SK-N-SH treated with all-trans-retinoic acid at 6 μM for 48 hours (cell line): ENCODE data around the gene SLC30A10.
A peak's percentile ranks its signal among the peaks of the same experiment; 100 is the strongest.

Source experiments
- ATAC-seq: fragments of 200-7000 bp; cut with Tn5 transposase; 3 replicates; pipeline ENCODE4 v1.9.1; 2020; ENCODE audit warnings: mild to moderate bottlenecking, moderate library complexity
- ARNTL ChIP-seq: fragments of 450-650 bp; formaldehyde crosslinking; IDR thresholded peaks from 2 replicates; pipeline ENCODE4 v1.5.0; 2020; ENCODE audit warnings: low read depth, mild to moderate bottlenecking, moderate library complexity, borderline replicate concordance
- BACH2 ChIP-seq: fragments of 250-450 bp; sonication (Bioruptor Pico); IDR thresholded peaks from 2 replicates; pipeline ENCODE4 v1.9.0; 2021; ENCODE audit warnings: mild to moderate bottlenecking, borderline replicate concordance
- CSDC2 ChIP-seq: fragments of 250-450 bp; sonication (Bioruptor Pico); IDR thresholded peaks from 2 replicates; pipeline ENCODE4 v1.5.0; 2020; ENCODE audit warnings: mild to moderate bottlenecking, moderate library complexity
- CSRNP3 ChIP-seq: fragments of 250-450 bp; sonication (Bioruptor Pico); IDR thresholded peaks from 2 replicates; pipeline ENCODE4 v1.5.1; 2021; ENCODE audit warnings: mild to moderate bottlenecking, moderate library complexity
- ESRRG ChIP-seq: fragments of 250-450 bp; sonication (Bioruptor Pico); IDR thresholded peaks from 2 replicates; pipeline ENCODE4 v1.6.1; 2021; ENCODE audit warnings: mild to moderate bottlenecking
- GLIS3 ChIP-seq: fragments of 250-450 bp; sonication (Bioruptor Pico); IDR thresholded peaks from 2 replicates; pipeline ENCODE4 v1.5.0; 2020; ENCODE audit warnings: mild to moderate bottlenecking, moderate library complexity
- ISL1 ChIP-seq: fragments of 250-450 bp; sonication (Bioruptor Pico); IDR thresholded peaks from 2 replicates; pipeline ENCODE4 v2.1.2; 2022; ENCODE audit warnings: mild to moderate bottlenecking, moderate library complexity
- OSR1 ChIP-seq: fragments of 250-450 bp; sonication (Bioruptor Pico); IDR thresholded peaks from 2 replicates; pipeline ENCODE4 v1.8.0; 2022; ENCODE audit warnings: moderate library complexity, mild to moderate bottlenecking, inconsistent platforms
- PPARA ChIP-seq: fragments of 250-450 bp; sonication (Bioruptor Pico); IDR thresholded peaks from 2 replicates; pipeline ENCODE4 v1.5.0; 2020; ENCODE audit warnings: mild to moderate bottlenecking, borderline replicate concordance
- RARB ChIP-seq: fragments of 250-450 bp; sonication (Bioruptor Pico); IDR thresholded peaks from 2 replicates; pipeline ENCODE4 v1.8.0; 2021; ENCODE audit warnings: mild to moderate bottlenecking, moderate library complexity
- SNAI2 ChIP-seq: fragments of 250-450 bp; sonication (Bioruptor Pico); IDR thresholded peaks from 2 replicates; pipeline ENCODE4 v1.5.0; 2020; ENCODE audit warnings: mild to moderate bottlenecking, moderate library complexity
- TCF4 ChIP-seq: fragments of 250-450 bp; sonication (Bioruptor Pico); IDR thresholded peaks from 2 replicates; pipeline ENCODE4 v1.8.0; 2021; ENCODE audit warnings: mild to moderate bottlenecking, moderate library complexity, borderline replicate concordance
- TOX ChIP-seq: fragments of 250-450 bp; sonication (Bioruptor Pico); IDR thresholded peaks from 2 replicates; pipeline ENCODE4 v1.8.0; 2021; ENCODE audit warnings: mild to moderate bottlenecking, moderate library complexity, borderline replicate concordance
- ZC3H10 ChIP-seq: fragments of 250-450 bp; sonication (Bioruptor Pico); IDR thresholded peaks from 2 replicates; pipeline ENCODE4 v1.5.1; 2021; ENCODE audit warnings: mild to moderate bottlenecking, moderate library complexity
- ZFP3 ChIP-seq: fragments of 250-450 bp; sonication (Bioruptor Pico); IDR thresholded peaks from 2 replicates; pipeline ENCODE4 v1.5.0; 2020; ENCODE audit warnings: mild to moderate bottlenecking, moderate library complexity
- ZFP30 ChIP-seq: fragments of 450-650 bp; formaldehyde crosslinking; IDR thresholded peaks from 2 replicates; pipeline ENCODE4 v1.5.0; 2022; ENCODE audit warnings: mild to moderate bottlenecking, moderate library complexity
- ZNF565 ChIP-seq: fragments of 450-650 bp; formaldehyde crosslinking; conservative IDR thresholded peaks from 2 replicates; pipeline ENCODE4 v1.5.0; 2020; ENCODE audit warnings: low read depth, mild to moderate bottlenecking, moderate library complexity
- ZNF70 ChIP-seq: fragments of 450-650 bp; formaldehyde crosslinking; IDR thresholded peaks from 2 replicates; pipeline ENCODE4 v1.5.0; 2020; ENCODE audit warnings: mild to moderate bottlenecking, moderate library complexity
- ZNF8 ChIP-seq: fragments of 450-650 bp; formaldehyde crosslinking; IDR thresholded peaks from 2 replicates; pipeline ENCODE4 v1.5.0; 2020; ENCODE audit warnings: mild to moderate bottlenecking, moderate library complexity
- TF ChIP-seq, protein P1 (sequence below): fragments of 250-450 bp; sonication (Bioruptor Pico); IDR thresholded peaks from 2 replicates; pipeline ENCODE4 v1.5.1; 2020; ENCODE audit warnings: low read depth, mild to moderate bottlenecking, moderate library complexity
- TF ChIP-seq, protein P2 (sequence below): fragments of 250-450 bp; sonication (Bioruptor Pico); IDR thresholded peaks from 2 replicates; pipeline ENCODE4 v1.8.0; 2020; ENCODE audit warnings: mild to moderate bottlenecking, moderate library complexity, borderline replicate concordance
- TF ChIP-seq, protein P3 (sequence below): fragments of 250-450 bp; sonication (Bioruptor Pico); IDR thresholded peaks from 2 replicates; pipeline ENCODE4 v1.5.0; 2020; ENCODE audit warnings: mild to moderate bottlenecking, moderate library complexity

The SLC30A10 gene

GRCh38 chr1:219880765-219881457, 47.4 kb downstream of the SLC30A10 start:
- ATAC-seq, result no peak
- TF ChIP-seq CSRNP3 (CRISPR knock-in tag) (no peak), ISL1 (CRISPR knock-in tag) (no peak), ZNF70 (CRISPR knock-in tag) (no peak), ZNF565 (no peak), BACH2 (CRISPR knock-in tag) (no peak), ZNF8 (CRISPR knock-in tag) (no peak), TCF4 (CRISPR knock-in tag) (no peak), TOX (no peak), ZFP3 (CRISPR knock-in tag) (no peak), OSR1 (CRISPR knock-in tag) (no peak)
- TF ChIP-seq, protein P1, sequence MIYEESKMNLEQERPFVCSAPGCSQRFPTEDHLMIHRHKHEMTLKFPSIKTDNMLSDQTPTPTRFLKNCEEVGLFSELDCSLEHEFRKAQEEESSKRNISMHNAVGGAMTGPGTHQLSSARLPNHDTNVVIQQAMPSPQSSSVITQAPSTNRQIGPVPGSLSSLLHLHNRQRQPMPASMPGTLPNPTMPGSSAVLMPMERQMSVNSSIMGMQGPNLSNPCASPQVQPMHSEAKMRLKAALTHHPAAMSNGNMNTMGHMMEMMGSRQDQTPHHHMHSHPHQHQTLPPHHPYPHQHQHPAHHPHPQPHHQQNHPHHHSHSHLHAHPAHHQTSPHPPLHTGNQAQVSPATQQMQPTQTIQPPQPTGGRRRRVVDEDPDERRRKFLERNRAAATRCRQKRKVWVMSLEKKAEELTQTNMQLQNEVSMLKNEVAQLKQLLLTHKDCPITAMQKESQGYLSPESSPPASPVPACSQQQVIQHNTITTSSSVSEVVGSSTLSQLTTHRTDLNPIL (CRISPR knock-in tag), result no peak
- TF ChIP-seq, all 23 proteins: peak for 0

DNA sequence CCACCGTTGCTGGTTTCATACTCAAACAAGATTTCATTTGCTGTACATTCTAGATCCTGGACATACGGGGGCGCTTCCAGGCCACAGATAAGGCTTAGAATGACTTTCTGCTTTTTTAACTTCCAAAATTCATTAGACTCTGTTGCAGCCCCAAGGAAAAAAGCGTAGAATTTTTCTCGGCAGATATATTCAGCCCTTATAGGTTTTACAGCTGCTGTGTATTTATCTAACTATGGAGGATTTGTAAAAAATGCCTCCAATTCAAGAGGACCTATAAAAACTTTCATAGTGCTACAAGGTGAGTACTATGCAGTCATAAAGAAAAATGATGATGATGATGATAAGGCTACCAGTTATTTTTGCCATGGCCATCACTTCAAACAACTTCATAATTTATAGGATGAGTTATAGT, 51.6 kb downstream of the SLC30A10 start:
- peak; percentile 65 for ATAC-seq
- TF ChIP-seq ZC3H10 (CRISPR knock-in tag) (no peak), ZNF70 (CRISPR knock-in tag) (no peak), ESRRG (CRISPR knock-in tag) (no peak), OSR1 (CRISPR knock-in tag) (no peak), ZNF565 (no peak), BACH2 (CRISPR knock-in tag) (no peak), PPARA (CRISPR knock-in tag) (no peak), SNAI2 (CRISPR knock-in tag) (no peak), ARNTL (CRISPR knock-in tag) (no peak), TOX (no peak), RARB (CRISPR knock-in tag) (no peak), ISL1 (CRISPR knock-in tag) (no peak), ZFP30 (no peak)
- TF ChIP-seq, protein P1 (CRISPR knock-in tag), result no peak
- TF ChIP-seq, protein P2, sequence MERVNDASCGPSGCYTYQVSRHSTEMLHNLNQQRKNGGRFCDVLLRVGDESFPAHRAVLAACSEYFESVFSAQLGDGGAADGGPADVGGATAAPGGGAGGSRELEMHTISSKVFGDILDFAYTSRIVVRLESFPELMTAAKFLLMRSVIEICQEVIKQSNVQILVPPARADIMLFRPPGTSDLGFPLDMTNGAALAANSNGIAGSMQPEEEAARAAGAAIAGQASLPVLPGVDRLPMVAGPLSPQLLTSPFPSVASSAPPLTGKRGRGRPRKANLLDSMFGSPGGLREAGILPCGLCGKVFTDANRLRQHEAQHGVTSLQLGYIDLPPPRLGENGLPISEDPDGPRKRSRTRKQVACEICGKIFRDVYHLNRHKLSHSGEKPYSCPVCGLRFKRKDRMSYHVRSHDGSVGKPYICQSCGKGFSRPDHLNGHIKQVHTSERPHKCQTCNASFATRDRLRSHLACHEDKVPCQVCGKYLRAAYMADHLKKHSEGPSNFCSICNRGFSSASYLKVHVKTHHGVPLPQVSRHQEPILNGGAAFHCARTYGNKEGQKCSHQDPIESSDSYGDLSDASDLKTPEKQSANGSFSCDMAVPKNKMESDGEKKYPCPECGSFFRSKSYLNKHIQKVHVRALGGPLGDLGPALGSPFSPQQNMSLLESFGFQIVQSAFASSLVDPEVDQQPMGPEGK (CRISPR knock-in tag), result no peak
- TF ChIP-seq, all 23 proteins: peak for 0

- no peak for ATAC-seq
- TF ChIP-seq, protein P2 (CRISPR knock-in tag), result no peak
- TF ChIP-seq ARNTL (CRISPR knock-in tag), result no peak
- TF ChIP-seq, protein P3, sequence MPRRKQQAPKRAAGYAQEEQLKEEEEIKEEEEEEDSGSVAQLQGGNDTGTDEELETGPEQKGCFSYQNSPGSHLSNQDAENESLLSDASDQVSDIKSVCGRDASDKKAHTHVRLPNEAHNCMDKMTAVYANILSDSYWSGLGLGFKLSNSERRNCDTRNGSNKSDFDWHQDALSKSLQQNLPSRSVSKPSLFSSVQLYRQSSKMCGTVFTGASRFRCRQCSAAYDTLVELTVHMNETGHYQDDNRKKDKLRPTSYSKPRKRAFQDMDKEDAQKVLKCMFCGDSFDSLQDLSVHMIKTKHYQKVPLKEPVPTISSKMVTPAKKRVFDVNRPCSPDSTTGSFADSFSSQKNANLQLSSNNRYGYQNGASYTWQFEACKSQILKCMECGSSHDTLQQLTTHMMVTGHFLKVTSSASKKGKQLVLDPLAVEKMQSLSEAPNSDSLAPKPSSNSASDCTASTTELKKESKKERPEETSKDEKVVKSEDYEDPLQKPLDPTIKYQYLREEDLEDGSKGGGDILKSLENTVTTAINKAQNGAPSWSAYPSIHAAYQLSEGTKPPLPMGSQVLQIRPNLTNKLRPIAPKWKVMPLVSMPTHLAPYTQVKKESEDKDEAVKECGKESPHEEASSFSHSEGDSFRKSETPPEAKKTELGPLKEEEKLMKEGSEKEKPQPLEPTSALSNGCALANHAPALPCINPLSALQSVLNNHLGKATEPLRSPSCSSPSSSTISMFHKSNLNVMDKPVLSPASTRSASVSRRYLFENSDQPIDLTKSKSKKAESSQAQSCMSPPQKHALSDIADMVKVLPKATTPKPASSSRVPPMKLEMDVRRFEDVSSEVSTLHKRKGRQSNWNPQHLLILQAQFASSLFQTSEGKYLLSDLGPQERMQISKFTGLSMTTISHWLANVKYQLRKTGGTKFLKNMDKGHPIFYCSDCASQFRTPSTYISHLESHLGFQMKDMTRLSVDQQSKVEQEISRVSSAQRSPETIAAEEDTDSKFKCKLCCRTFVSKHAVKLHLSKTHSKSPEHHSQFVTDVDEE (CRISPR knock-in tag), result no peak
- TF ChIP-seq PPARA (CRISPR knock-in tag), result no peak
- TF ChIP-seq, protein P1 (CRISPR knock-in tag), result no peak
- TF ChIP-seq CSDC2 (CRISPR knock-in tag), result no peak
- TF ChIP-seq GLIS3, result no peak
- no peak for TF ChIP-seq ZNF8 (CRISPR knock-in tag)
- TF ChIP-seq ESRRG (CRISPR knock-in tag), result no peak
- no peak for TF ChIP-seq ZFP30
- no peak for TF ChIP-seq TOX
- TF ChIP-seq TCF4 (CRISPR knock-in tag), result no peak
- no peak for TF ChIP-seq BACH2 (CRISPR knock-in tag)
- no peak for TF ChIP-seq CSRNP3 (CRISPR knock-in tag)
- no peak for TF ChIP-seq RARB (CRISPR knock-in tag)
- no peak for TF ChIP-seq ZFP3 (CRISPR knock-in tag)
- no peak for TF ChIP-seq ZC3H10 (CRISPR knock-in tag)
These were observed 52.5 kb downstream of the SLC30A10 start for GRCh38 chr1:219875860-219876259.
